ENCODE results near the gene ZBTB8OS. TPM values are rescaled to one million over a fixed set of nuclear protein-coding genes. Genes with fewer than 3 reads are reported as not detected.

Gene ZBTB8OS
- total RNA-seq, 1 experiment from 2014 or later, result 49.2 TPM

DNA sequence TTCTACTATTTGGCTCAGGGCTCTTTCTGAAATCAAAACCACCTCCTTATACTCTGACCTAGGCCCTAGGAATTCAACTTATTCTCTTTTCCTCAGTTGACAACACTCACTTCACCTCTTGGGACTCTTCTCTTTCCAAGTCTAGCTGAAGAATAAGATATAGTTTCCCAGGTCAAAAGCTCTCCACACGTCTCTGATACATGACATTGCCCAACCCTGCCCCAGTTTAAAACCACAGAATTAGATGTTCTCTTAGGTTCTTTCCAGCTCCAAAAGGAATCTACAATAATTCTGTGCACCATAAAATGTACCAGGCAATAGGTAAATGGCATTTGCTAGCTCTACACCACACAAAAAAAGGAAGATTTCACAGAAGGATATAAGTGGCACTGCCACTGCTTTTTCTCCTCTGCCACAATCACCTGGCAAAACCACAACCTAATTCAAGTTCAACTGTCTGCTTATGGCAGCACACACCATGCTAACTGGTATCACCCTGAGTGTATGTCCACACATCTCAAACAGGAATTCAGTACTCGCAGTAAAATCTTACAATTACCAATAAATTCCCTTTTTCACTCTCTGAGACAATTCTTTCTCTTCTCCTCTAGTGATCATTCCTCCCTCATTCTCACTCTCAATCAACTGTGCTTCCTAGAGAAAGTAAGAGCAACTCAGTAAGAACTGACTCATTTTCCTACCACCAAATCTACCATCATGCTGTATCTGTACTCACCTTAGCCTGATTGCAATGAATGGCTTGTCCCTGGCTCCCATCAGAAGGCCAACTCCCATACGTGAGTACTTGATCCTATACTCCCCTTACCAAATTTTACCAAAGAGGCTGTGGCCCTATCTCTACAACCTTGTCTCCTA is 27.3 kb downstream of the ZBTB8OS start (continued):
- TF ChIP-seq, protein P1, sequence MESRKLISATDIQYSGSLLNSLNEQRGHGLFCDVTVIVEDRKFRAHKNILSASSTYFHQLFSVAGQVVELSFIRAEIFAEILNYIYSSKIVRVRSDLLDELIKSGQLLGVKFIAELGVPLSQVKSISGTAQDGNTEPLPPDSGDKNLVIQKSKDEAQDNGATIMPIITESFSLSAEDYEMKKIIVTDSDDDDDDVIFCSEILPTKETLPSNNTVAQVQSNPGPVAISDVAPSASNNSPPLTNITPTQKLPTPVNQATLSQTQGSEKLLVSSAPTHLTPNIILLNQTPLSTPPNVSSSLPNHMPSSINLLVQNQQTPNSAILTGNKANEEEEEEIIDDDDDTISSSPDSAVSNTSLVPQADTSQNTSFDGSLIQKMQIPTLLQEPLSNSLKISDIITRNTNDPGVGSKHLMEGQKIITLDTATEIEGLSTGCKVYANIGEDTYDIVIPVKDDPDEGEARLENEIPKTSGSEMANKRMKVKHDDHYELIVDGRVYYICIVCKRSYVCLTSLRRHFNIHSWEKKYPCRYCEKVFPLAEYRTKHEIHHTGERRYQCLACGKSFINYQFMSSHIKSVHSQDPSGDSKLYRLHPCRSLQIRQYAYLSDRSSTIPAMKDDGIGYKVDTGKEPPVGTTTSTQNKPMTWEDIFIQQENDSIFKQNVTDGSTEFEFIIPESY (IDR thresholded peaks at IDR 0.05; ENCODE audit: extremely low read depth, insufficient replicate concordance, low read length), result no peak
- TF ChIP-seq ZNF274 (IDR thresholded peaks at IDR 0.05; ENCODE audit: low read depth, low read length) (no peak), RAD21 (IDR thresholded peaks at IDR 0.05; ENCODE audit: low read depth) (no peak)

DNA sequence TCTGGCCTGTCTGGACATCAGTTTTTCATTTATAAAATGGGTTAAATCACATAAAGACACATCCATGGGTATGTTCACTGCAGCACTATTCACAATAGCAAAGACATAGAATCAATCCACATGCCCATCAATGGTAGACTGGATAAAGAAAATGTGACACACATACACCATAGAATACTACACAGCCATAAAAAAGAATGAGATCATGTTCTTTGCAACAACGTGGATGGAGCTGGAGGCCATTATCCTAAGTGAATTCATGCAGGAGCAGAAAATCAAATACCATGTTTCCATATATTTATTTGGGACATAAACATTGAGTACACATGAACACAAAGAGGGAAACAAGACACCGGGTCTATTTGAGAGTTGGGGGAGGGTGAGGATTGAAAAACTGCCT is 28.1 kb downstream of the ZBTB8OS start:
- RAD21 ChIA-PET (ENCODE audit: low non-redundant PET in 1 of 2, low total read pairs in 2 of 2, uncharacterized antibody in 2 of 2, unreplicated experiment in 2 of 2), result no interaction called here
- H3K27ac ChIP-seq (ENCODE audit: low read depth, low read length), result no peak overlapping the region
- no peak overlapping the region for H2AFZ ChIP-seq (ENCODE audit: low read depth, low read length, poor library complexity, severe bottlenecking)
- CTCF ChIA-PET, result no interaction called here
- H3K9me3 ChIP-seq (ENCODE audit: control insufficient read depth in 1 of 2, insufficient read depth in 1 of 2, low read depth in 1 of 2, low read length in 2 of 2), result no peaks in the 10 kb centered on the region
- no peak for DNase-seq (ENCODE audit: low read depth, low spot score)
- no peak overlapping the region for H3K4me3 ChIP-seq (replicated peaks in 1 of 2; ENCODE audit: low read depth in 1 of 2, low read length in 2 of 2)
- no peaks in the 10 kb centered on the region for H4K20me1 ChIP-seq (ENCODE audit: insufficient read depth)
- H3K4me1 ChIP-seq (ENCODE audit: control insufficient read depth in 1 of 2, insufficient read depth in 2 of 2, low read length in 2 of 2), result no peaks in the 10 kb centered on the region
- H3K9ac ChIP-seq (ENCODE audit: low read length), result no peak overlapping the region
- POLR2A ChIA-PET, result interaction anchor here (0.9 kb wide), 1 partner anchor 10 kb away, joined by 3 read pairs; no protein-coding TSS in a partner anchor
- intact Hi-C loops (cut with micrococcal nuclease), result no loop called here
- 0 out of 2 replicates have a peak, but pooled peaks cover 8% of the 10 kb centered on the region for H3K79me2 ChIP-seq (ENCODE audit: insufficient read depth, low read length)
- no peak overlapping the region for H3K4me2 ChIP-seq (ENCODE audit: low read length)
- H3K36me3 ChIP-seq (ENCODE audit: control insufficient read depth in 1 of 2, insufficient read depth in 2 of 2, low read length in 2 of 2), result peaks cover under 1 to 4% of the 10 kb centered on the region in 2 experiments; a peak in 3 of 4 replicates
- no peak for TF ChIP-seq SIN3A (IDR thresholded peaks at IDR 0.05; ENCODE audit: low read depth)
- no TSS peak for BruUV-seq (replicated peaks)
- H3K9me2 ChIP-seq (ENCODE audit: insufficient read depth), result no peaks in the 10 kb centered on the region
- H3K27me3 ChIP-seq (ENCODE audit: insufficient read depth, low read length), result no peaks in the 10 kb centered on the region
- no peak for ATAC-seq

Measured in HCT116 (cell line).